Loucy (cell line): ENCODE measurements around the gene SSNA1.

Source experiments
- EZH2phosphoT487 ChIP-seq: fragments of 200-600 bp; IDR thresholded peaks from 2 replicates; pipeline ENCODE4 v1.6.1; 2018; ENCODE audit warnings: antibody characterized with exemption, mild to moderate bottlenecking, moderate library complexity, borderline replicate concordance
- TF ChIP-seq, protein P1 (sequence below): fragments of 200-600 bp; sonication (generic); conservative IDR thresholded peaks from 2 replicates; pipeline ENCODE4 v1.5.1; 2014; ENCODE audit warnings: mild to moderate bottlenecking, antibody characterized with exemption, low read length

DNA sequence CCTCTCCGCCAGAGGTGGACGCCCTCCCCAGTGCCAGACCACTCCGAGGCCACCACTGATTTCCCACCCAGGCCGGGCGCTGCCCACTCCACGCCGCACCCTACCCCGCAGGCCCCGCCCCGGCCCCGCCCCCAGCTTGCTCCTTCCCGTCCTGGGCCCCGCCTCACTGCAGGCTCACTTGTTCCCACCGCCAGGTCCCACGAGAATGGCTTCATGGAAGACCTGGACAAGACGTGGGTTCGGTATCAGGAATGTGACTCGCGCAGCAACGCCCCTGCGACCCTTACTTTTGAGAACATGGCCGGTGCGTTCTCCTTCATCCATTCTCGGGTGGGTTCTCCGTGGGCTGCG lies 25.1 kb upstream of the SSNA1 start:
- TF ChIP-seq, protein P1, sequence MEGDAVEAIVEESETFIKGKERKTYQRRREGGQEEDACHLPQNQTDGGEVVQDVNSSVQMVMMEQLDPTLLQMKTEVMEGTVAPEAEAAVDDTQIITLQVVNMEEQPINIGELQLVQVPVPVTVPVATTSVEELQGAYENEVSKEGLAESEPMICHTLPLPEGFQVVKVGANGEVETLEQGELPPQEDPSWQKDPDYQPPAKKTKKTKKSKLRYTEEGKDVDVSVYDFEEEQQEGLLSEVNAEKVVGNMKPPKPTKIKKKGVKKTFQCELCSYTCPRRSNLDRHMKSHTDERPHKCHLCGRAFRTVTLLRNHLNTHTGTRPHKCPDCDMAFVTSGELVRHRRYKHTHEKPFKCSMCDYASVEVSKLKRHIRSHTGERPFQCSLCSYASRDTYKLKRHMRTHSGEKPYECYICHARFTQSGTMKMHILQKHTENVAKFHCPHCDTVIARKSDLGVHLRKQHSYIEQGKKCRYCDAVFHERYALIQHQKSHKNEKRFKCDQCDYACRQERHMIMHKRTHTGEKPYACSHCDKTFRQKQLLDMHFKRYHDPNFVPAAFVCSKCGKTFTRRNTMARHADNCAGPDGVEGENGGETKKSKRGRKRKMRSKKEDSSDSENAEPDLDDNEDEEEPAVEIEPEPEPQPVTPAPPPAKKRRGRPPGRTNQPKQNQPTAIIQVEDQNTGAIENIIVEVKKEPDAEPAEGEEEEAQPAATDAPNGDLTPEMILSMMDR: no peak
- TF ChIP-seq EZH2phosphoT487: no peak
